Subcutaneous abdominal adipose tissue (tissue), 5 donors: ENCODE measurements around the gene MRPL50.

ENCODE experiments used
- H3K27ac ChIP-seq: one replicate; pipeline ENCODE4 v1.7.0; 2013; ENCODE audit warnings: low read depth, mild to moderate bottlenecking, inconsistent platforms, low read length, moderate library complexity
- H3K27me3 ChIP-seq, 5 donors: one replicate each; pipeline ENCODE4 v1.7.0; 2013; ENCODE audit warnings: low read length in 5 of 5, inconsistent platforms in 1 of 5; ENCODE audit not compliant: control insufficient read depth in 5 of 5, insufficient read depth in 4 of 5
- H3K36me3 ChIP-seq, 5 donors: one replicate each; pipeline ENCODE4 v1.7.0; 2013; ENCODE audit warnings: low read length in 5 of 5; ENCODE audit not compliant: control insufficient read depth in 5 of 5, insufficient read depth in 5 of 5
- H3K4me1 ChIP-seq, 5 donors: one replicate each; pipeline ENCODE4 v1.7.0; 2013; ENCODE audit warnings: low read length in 5 of 5, mild to moderate bottlenecking in 3 of 5, moderate library complexity in 1 of 5; ENCODE audit not compliant: control insufficient read depth in 5 of 5, insufficient read depth in 5 of 5
- H3K4me3 ChIP-seq, 5 donors: one replicate each; pipeline ENCODE4 v1.7.0; 2013; ENCODE audit warnings: low read length in 5 of 5, low read depth in 1 of 5
- H3K9ac ChIP-seq, 5 donors: one replicate each; pipeline ENCODE4 v1.7.0; 2013; ENCODE audit warnings: low read length in 5 of 5, mild to moderate bottlenecking in 4 of 5, moderate library complexity in 3 of 5
- H3K9me3 ChIP-seq, 5 donors: one replicate each; pipeline ENCODE4 v1.7.0; 2013; ENCODE audit warnings: low read length in 5 of 5; ENCODE audit not compliant: control insufficient read depth in 5 of 5
- donor health status: healthy.
- donor health status: healthy.
- donor health status: healthy.
- donor health status: healthy.
- donor health status: healthy.

MRPL50 gene

GRCh38 chr9:101353683-101354082 lies 44.7 kb downstream of the MRPL50 start:
- Histone ChIP-seq H3K36me3 (no peaks in the 10 kb centered on the region), H3K27me3 (no peaks in the 10 kb centered on the region), H3K9me3 (no peaks in the 10 kb centered on the region), H3K4me1 (no peaks in the 10 kb centered on the region), H3K9ac (no peak overlapping the region), H3K4me3 (no peak overlapping the region), H3K27ac (no peak overlapping the region)

GRCh38 chr9:101352892-101353463 lies 45.4 kb downstream of the MRPL50 start:
- Histone ChIP-seq H3K9ac (no peak overlapping the region), H3K4me3 (no peak overlapping the region), H3K27me3 (no peaks in the 10 kb centered on the region), H3K36me3 (no peaks in the 10 kb centered on the region), H3K27ac (no peak overlapping the region), H3K9me3 (no peaks in the 10 kb centered on the region), H3K4me1 (no peaks in the 10 kb centered on the region)

GRCh38 chr9:101350285-101350684 lies 48.1 kb downstream of the MRPL50 start:
- Histone ChIP-seq H3K27me3 (no peaks in the 10 kb centered on the region), H3K36me3 (no peaks in the 10 kb centered on the region), H3K4me3 (no peak overlapping the region), H3K27ac (no peak overlapping the region), H3K4me1 (no peaks in the 10 kb centered on the region), H3K9me3 (no peaks in the 10 kb centered on the region), H3K9ac (no peak overlapping the region)

GRCh38 chr9:101342595-101342994 lies 55.8 kb downstream of the MRPL50 start:
- Histone ChIP-seq H3K9me3 (no peaks in the 10 kb centered on the region), H3K27me3 (no peaks in the 10 kb centered on the region), H3K36me3 (no peaks in the 10 kb centered on the region), H3K9ac (no peak overlapping the region), H3K4me1 (no peaks in the 10 kb centered on the region), H3K4me3 (no peak overlapping the region), H3K27ac (no peak overlapping the region)

- Histone ChIP-seq H3K9me3 (no peaks in the 10 kb centered on the region), H3K4me1 (no peaks in the 10 kb centered on the region), H3K4me3 (no peak overlapping the region), H3K27me3 (no peaks in the 10 kb centered on the region), H3K36me3 (no peaks in the 10 kb centered on the region), H3K27ac (no peak overlapping the region), H3K9ac (no peak overlapping the region)
Observed at GRCh38 chr9:101341958-101342357, 56.5 kb downstream of the MRPL50 start.
